ENCODE results near the gene ATXN7L1. TPM values are rescaled to one million over a fixed set of nuclear protein-coding genes. Genes with fewer than 3 reads are reported as not detected.

ATXN7L1 gene
- total and polyA plus RNA-seq, 2 of the 8 experiments (the other 6 are each of a cell fraction or from before 2014, with no cell fraction given) = 14.3 to 34.0 TPM

- H3K4me2 ChIP-seq (ENCODE audit: insufficient read depth in 1 of 2, low read depth in 2 of 2, low read length in 2 of 2) = peak overlapping the region; percentile 60 to 90
- H2BK15ac ChIP-seq (ENCODE audit: low read length) = no peak overlapping the region
- no peak for TF ChIP-seq BCL11A (IDR thresholded peaks at IDR 0.05; ENCODE audit: low read depth in 2 of 2, low read length in 2 of 2)
- no peak for TF ChIP-seq HDAC2 (IDR thresholded peaks at IDR 0.05; ENCODE audit: borderline replicate concordance in 1 of 2, low read depth in 2 of 2, low read length in 2 of 2)
- TF ChIP-seq GTF2F1 (IDR thresholded peaks at IDR 0.05; ENCODE audit: borderline replicate concordance, low read depth, low read length) = no peak
- TF ChIP-seq CTCF (IDR thresholded peaks at IDR 0.05; ENCODE audit: control extremely low read depth in 1 of 3, insufficient read depth in 1 of 3, low read depth in 1 of 3, low read length in 3 of 3) = peak in 1 of 3 experiments; percentile 11; a peak in 1 of 4 replicates
- TF ChIP-seq TEAD4 (IDR thresholded peaks at IDR 0.05; ENCODE audit: low read depth, low read length) = peak; percentile 50
- peak in 1 of 2 experiments; percentile 50; a peak in 1 of 3 replicates for TF ChIP-seq POLR2A (IDR thresholded peaks at IDR 0.05; ENCODE audit: control extremely low read depth in 1 of 2, low read depth in 2 of 2, low read length in 2 of 2)
Observed at GRCh38 chr7:105655500-105656380, 220.7 kb downstream of the ATXN7L1 start.

More at GRCh38 chr7:105655500-105656380, 220.7 kb downstream of the ATXN7L1 start:
- peak overlapping the region in 3 of 4 experiments; percentile 10 to 25 (median 24); a peak in 4 of 8 replicates for H3K4me3 ChIP-seq (ENCODE audit: extremely low read depth in 1 of 4, insufficient read depth in 2 of 4, low read depth in 3 of 4, low read length in 4 of 4)
- peak overlapping the region; percentile 2 for H3K4ac ChIP-seq (replicated peaks; ENCODE audit: insufficient read length, low read depth, low read length)
- H3K23me2 ChIP-seq (ENCODE audit: low read depth, low read length) = no peaks in the 10 kb centered on the region
- no peaks in the 10 kb centered on the region for H4K20me1 ChIP-seq (replicated peaks in 1 of 2; ENCODE audit: control insufficient read depth in 1 of 2, insufficient read depth in 2 of 2, low read length in 2 of 2)
- peak overlapping the region in 1 of 4 experiments; percentile 28; a peak in 2 of 7 replicates for H3K9ac ChIP-seq (replicated peaks in 1 of 4; ENCODE audit: extremely low read depth in 1 of 4, low read depth in 3 of 4, low read length in 3 of 4)
- H2AK5ac ChIP-seq (ENCODE audit: low read depth, low read length) = peak overlapping the region; percentile 46; the same call in 1 of the 2 replicates
- H3K79me2 ChIP-seq (ENCODE audit: control insufficient read depth in 1 of 2, insufficient read depth in 2 of 2, low read length in 2 of 2) = no peaks in the 10 kb centered on the region; a peak in 1 of 4 replicates
- H3K79me1 ChIP-seq (ENCODE audit: low read depth, low read length) = 0 out of 2 replicates have a peak, but pooled peaks cover 2% of the 10 kb centered on the region
- H3K18ac ChIP-seq (ENCODE audit: extremely low read depth, low read length) = peak overlapping the region; percentile 53
- peak in 1 of 2 experiments; percentile 83 for DNase-seq (ENCODE audit: low read depth in 1 of 2, low spot score in 2 of 2)
- H3K56ac ChIP-seq (replicated peaks; ENCODE audit: insufficient read length, low read depth, low read length) = peak overlapping the region; percentile 34
- H3K27me3 ChIP-seq (replicated peaks in 1 of 4; ENCODE audit: control insufficient read depth in 3 of 4, extremely low read depth in 1 of 4, insufficient read depth in 3 of 4, low read length in 3 of 4) = no peaks in the 10 kb centered on the region
- no peaks in the 10 kb centered on the region; a peak in 1 of 8 replicates for H3K36me3 ChIP-seq (ENCODE audit: control insufficient read depth in 2 of 4, insufficient read depth in 4 of 4, low read length in 3 of 4)
- peak overlapping the region; percentile 61 for H4K91ac ChIP-seq (replicated peaks; ENCODE audit: insufficient read length, low read length)
- H3K9me3 ChIP-seq (ENCODE audit: insufficient read depth in 2 of 2, low read depth in 1 of 2, low read length in 1 of 2) = no peaks in the 10 kb centered on the region
- peak overlapping the region; percentile 22; the same call in 1 of the 2 replicates for H4K8ac ChIP-seq (ENCODE audit: extremely low read depth, insufficient read depth, low read length)
- H2BK5ac ChIP-seq (ENCODE audit: low read depth, low read length) = peak overlapping the region; percentile 62; the same call in 1 of the 2 replicates
- ChIA-PET POLR2A (ENCODE audit: partially characterized antibody) (no interaction called here), CTCF (ENCODE audit: partially characterized antibody) (interaction anchor here (0.7 to 11.8 kb wide), 38 partner anchors 7 to 498 kb away, joined by 3 to 158 read pairs (median 8); partner anchors contain the start of genes ATXN7L1 and EFCAB10)
- peak overlapping the region; percentile 82 for H2BK120ac ChIP-seq (replicated peaks; ENCODE audit: low read depth, low read length)
- H3K4me1 ChIP-seq (replicated peaks in 1 of 4; ENCODE audit: control insufficient read depth in 3 of 4, insufficient read depth in 4 of 4, low read length in 3 of 4) = peaks cover 25 to 42% (median 29%) of the 10 kb centered on the region in 4 experiments
- peak overlapping the region; percentile 40 for H4K5ac ChIP-seq (ENCODE audit: insufficient read length, low read depth, low read length)
- WGBS, 2 experiments (ENCODE audit: extremely low coverage in 1 of 2, insufficient coverage in 1 of 2, insufficient read length in 1 of 2, insufficient replicate concordance in 2 of 2, low coverage in 1 of 2, low lambda C conversion rate in 2 of 2, missing lambda C conversion rate in 1 of 2) = 31% methylated on average over 17 of the region's 17 CpGs; no CpG with 5 or more reads in 1 of the 2 experiments
- peak overlapping the region; percentile 53; the same call in 1 of the 2 replicates for H2BK20ac ChIP-seq (ENCODE audit: low read length)
- H2AFZ ChIP-seq (ENCODE audit: low read length) = no peak overlapping the region
- peak overlapping the region; percentile 64; the same call in 1 of the 2 replicates for H2BK12ac ChIP-seq (ENCODE audit: low read depth, low read length)
- H3K27ac ChIP-seq (ENCODE audit: low read depth, low read length) = peak overlapping the region; percentile 44; the same call in 1 of the 2 replicates
- peak overlapping the region; percentile 90 for H3K14ac ChIP-seq (ENCODE audit: insufficient read length)
- FAIRE-seq = no peak
- H3K23ac ChIP-seq (ENCODE audit: insufficient read length) = no peak overlapping the region

Data from H1 (cell line).